GM21447 (cell line): ENCODE results near the gene TMSB4X.

Source experiments
- ATAC-seq: cut with Tn5 transposase; IDR thresholded peaks from one replicate; pipeline ENCODE4 v1.9.1; 2021; ENCODE audit not compliant: unreplicated experiment

The TMSB4X gene

DNA sequence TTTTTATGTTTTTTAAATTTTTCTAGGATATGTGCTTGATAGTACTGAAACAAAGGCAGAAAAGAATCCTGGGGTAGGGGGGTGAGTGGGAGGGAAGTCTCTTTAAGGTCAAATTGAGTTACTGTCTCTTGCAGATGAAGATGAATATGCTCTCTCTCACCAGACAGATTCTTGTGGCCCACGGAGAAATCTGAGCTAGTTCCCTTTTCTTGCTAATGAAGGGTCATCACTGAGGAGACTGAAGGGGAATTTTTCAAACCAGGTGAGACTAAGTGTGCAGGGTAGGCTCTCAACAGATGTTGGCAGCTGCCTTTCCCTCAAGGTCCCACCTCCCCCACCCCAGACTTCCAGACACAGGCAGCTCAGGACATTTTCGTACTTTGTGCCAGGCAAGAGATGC is 48.0 kb downstream of the TMSB4X start:
- peak; percentile 81 for ATAC-seq

DNA sequence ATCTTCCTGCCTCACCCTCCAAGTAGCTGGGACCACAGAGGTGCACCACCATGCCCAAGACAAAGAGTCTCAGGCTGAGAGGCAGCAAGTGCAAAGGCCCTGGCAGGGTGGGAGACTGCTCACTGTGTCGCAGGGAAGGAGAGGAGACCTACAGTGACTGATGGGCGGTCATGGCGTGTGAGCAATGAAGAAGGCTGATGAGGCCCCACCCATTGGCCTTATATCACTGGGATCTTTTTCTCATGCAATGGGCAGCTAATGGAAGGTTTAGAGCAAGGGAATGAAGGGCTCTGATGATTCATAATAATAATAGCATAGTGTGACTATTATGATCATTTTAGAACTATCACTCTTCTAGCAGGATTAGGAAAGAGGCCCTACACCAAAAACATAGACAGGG is 48.7 kb downstream of the TMSB4X start:
- no peak for ATAC-seq

DNA sequence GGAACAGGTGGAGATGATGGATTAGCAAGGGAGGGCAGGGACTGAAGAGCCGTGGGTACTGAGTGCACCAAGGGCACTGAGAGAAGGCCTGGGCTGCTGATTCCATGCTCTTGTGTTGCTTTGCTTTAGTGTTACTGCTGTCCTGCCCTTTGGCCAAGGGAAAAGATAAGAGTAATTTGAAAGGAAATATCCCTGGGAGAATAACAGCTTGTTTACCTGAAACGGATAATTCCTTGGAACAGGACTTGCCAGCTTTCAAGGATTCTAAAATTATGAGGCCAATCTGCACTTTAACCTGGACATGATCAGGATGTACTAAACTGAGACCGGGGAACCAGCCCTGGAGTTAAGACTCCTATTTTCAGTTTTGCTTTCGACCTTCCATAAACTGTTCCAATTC is 49.1 kb downstream of the TMSB4X start:
- ATAC-seq = no peak

DNA sequence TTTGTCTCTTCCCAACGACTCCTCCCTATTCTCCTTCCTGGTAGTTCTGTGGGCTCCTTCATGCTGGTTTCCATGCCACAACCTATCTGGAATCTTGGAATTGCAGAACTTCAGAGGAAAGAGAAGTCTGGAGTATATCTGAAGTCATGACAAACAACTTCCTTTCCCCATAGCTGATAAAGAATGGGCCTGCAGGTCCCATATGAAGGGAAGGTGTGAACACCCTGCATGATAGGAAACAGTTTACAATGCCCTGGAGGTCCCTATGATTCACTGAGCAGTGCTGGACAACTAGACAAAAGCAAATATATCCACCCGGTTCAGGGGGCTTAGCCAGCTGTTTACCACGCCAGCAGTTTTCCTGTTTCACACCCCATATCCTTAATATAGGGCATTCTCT is 50.1 kb downstream of the TMSB4X start:
- ATAC-seq = no peak
